Esophagus mucosa (tissue), 1 donor: ENCODE data around the gene HCN2. TPM values are rescaled to one million over a fixed set of nuclear protein-coding genes. Genes with fewer than 3 reads are reported as not detected.
"Not testable (repeated sequence)": the region's sequence is repeated elsewhere in the genome, so short reads cannot be mapped to it uniquely, and the experiment has no call there.

ENCODE experiments used
- ATAC-seq: fragments of 200-7000 bp; cut with Tn5 transposase; one replicate; pipeline ENCODE4 v1.9.1; 2020
- total RNA-seq: library from RNA; stranded (reverse); gene quantifications from one replicate; pipeline ENCODE4 v1.2.4, GENCODE V29; 2023
- donor health status: DM: yes; HTN: yes; CAD: no.

Gene HCN2
- total RNA-seq, 1 donor from 2014 or later = 0.48 TPM

DNA sequence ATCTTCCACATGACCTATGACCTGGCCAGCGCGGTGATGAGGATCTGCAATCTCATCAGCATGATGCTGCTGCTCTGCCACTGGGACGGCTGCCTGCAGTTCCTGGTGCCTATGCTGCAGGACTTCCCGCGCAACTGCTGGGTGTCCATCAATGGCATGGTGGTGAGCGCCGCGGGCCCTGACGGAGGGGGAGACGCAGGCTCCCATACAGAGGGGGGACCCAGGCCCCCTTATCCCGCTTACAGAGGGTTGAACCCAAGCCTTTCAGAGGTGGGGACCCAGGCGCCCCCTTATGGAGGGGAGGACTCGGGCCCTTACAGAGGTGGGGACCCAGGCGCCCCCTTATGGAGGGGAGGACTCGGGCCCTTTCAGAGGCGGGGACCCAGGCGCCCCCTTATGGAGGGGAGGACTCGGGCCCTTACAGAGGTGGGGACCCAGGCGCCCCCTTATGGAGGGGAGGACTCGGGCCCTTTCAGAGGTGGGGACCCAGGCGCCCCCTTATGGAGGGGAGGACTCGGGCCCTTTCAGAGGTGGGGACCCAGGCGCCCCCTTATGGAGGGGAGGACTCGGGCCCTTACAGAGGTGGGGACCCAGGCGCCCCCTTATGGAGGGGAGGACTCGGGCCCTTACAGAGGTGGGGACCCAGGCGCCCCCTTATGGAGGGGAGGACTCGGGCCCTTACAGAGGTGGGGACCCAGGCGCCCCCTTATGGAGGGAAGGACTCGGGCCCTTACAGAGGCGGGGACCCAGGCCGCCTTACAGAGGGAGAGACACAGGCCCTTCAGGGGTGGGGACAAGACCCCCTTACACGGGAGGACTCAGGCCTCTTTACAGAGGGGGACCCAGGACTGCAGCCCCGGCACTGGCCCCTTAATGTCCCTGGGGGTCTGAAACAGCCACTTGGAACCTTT is 15.6 kb downstream of the HCN2 start:
- ATAC-seq = not testable (repeated sequence)

DNA sequence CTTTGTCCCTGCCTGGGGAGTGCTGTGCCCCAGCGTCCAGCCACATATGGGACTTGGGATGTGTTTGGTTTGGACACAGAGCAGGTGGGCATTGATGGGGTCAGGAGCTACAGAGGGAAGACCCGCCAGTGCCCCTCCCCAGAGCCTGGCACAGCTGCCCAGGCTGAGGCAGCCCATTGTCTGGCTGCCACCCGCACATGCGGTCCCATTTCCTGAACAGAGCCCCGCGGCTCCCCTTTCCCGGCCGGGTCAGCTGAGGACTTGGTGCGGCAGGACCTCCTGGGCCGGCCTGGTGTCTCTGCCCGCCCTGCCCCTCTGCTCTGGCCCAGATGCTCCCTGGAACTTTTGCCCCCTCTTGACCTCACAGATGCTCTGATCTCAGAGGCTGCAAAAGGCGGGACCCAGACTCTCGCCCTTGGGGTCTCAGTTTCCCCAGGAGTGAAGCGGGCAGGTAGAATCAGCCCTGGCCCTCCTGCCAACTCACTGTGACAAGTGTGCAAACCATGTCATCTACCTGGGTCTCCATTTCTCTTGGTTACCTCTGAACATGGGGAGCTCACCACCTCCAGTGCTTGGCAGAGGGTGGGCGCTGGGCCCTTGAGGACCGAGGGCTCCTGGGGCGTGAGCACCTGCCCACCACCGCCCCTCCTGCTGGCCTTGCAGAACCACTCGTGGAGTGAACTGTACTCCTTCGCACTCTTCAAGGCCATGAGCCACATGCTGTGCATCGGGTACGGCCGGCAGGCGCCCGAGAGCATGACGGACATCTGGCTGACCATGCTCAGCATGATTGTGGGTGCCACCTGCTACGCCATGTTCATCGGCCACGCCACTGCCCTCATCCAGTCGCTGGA is 17.8 kb downstream of the HCN2 start:
- ATAC-seq = no peak

DNA sequence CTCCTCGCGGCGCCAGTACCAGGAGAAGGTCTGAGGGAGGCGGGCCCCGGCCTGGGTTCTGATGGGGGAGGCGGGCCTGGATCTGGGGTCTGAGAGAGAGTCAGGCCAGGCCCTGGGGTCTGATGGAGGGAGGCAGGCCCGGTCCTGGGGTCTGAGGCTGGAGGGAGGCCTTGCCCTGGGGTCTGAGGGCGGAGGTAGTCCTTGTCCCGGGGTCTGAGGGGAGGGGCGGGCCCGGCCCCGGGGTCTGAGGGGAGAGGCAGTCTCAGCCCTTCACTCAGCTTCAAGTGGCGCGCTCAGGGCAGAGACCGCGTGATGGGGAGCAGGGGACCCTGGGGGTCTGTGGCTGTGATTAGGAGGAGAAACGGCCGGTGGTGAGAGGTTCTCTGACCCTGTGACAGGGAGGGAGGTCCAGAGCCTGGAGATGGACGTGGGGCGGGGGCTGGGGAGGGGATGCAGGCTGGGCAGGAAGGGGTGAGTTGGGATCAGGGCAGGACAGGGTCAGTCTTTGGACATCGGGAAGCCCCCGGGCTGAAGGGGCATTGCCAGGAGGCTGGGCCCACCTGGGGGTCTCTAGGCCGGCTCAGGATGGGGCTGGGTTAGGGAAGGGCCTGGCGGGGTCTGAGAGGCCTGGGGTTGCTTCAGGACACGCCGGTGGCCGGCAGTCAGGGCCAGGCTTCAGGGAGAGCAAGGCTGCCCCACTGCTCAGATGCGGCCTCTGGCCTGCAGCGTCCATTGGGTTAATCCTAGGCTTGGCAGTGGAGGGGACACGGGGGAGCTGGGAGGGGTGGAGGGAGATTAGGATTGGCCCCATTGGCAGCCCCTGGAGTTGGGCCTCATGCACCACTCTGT is 18.7 kb downstream of the HCN2 start:
- ATAC-seq = peak; percentile 3

DNA sequence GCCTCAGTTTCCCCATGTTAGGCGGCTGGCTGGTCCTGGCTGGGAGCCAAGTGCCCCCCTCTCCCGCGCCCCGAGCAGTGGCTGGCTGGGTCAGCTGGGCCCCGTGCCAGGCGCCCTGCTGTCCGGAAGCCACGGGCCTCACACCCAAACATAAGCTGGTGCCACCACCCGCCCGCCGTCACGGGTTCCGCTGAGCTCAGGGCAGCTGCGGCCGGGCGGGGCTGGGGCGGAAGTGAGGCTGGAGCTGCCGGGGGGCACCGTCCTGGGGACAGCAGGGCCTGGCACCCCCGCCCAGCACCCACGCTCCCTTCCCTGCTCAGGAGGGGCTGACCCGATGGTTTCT is 19.3 kb downstream of the HCN2 start:
- peak; percentile 3 for ATAC-seq

DNA sequence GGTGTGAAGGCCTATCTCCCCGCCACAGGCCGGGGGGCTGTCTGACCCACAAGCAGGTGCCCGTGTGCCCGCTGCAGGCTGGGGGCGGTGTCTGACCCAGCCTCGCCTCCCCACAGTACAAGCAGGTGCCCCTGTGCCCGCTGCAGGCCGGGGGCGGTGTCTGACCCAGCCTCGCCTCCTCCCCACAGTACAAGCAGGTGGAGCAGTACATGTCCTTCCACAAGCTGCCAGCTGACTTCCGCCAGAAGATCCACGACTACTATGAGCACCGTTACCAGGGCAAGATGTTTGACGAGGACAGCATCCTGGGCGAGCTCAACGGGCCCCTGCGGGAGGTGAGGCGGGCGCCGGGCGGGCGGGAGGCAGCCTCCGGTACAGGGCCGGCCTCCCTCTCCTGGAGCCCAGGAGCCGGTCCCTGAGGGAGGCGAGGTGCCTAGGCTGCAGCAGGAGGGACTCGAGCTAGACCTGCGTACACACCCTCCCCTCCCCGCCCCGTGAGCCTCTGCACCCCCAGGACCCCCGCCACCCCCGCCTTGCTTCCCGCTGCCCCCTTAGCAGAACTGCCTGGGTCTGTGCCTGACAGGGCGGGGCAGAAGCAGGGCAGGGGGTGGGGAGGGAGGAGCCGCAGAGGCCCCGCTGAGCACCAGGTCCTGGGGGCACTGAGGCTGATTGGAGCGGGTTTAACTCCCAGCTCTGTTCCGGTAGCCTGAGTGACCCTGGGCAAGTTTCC is 20.6 kb downstream of the HCN2 start:
- ATAC-seq = peak; percentile 6

DNA sequence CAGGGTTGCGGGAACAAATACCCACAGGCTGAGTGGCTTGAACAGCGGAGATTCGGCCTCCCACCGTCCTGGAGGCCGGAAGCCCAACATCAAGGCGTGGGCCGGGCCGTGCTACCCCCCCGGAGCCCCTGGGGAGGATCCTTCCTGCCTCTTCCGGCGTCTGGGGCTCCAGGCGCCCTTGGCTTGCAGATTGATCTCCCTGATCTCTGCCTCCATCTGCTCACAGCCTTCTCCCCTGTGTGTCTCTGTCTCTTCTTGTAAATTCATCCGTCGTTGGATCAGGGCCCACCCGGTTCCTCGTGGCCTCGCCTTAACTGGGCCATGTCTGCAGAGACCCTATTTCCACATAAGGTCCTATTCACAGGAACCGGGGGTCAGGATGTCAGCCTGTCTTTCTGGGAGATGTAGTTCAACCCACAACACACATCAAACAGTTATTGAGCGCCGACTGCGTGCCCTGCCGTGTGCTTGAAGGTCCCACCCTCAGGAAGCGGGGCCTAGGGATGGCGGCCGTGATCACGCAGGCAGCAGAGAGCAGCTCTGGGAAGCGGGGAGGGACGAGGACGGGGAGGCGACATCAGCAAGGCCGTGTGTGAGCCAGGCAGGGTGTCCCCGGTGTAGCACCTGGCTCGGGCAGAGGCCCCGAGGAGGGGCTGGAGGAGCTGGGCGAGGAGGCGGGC is 21.3 kb downstream of the HCN2 start:
- ATAC-seq = peak; percentile 14

DNA sequence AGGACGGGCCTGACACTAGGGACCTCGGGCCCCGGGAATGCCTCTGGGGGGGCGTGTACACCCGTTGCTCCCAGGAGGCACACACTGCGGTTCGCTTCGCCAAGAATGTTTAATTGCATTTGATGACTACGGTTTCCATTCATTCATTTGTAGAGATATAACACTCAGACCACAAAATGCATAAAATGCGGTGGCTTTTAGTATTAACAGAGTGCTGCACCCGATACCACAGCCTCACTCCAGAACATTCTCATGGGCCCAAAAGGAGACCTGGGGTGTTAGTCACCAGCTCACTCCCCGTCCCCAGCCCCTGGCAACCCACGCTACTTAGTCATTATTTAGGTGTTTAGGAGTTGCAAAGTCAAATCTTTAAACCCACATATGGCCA is 21.8 kb downstream of the HCN2 start:
- ATAC-seq = no peak

DNA sequence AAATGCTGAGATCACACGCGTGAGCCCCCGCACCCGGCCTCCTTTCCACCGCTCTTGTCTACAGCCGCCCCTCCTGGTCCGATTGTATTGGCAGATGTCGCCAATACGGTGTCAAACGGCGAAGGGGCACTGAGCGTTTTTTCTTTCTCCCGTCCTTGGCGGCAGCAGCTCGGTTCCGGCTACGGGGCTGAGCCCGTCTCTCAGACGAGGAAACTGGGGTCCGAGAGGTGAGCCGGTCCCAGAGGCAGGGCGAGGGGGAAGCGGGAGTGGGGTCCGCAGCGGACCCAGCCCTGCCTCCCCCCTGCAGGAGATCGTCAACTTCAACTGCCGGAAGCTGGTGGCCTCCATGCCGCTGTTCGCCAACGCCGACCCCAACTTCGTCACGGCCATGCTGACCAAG is 23.3 kb downstream of the HCN2 start:
- no peak for ATAC-seq

DNA sequence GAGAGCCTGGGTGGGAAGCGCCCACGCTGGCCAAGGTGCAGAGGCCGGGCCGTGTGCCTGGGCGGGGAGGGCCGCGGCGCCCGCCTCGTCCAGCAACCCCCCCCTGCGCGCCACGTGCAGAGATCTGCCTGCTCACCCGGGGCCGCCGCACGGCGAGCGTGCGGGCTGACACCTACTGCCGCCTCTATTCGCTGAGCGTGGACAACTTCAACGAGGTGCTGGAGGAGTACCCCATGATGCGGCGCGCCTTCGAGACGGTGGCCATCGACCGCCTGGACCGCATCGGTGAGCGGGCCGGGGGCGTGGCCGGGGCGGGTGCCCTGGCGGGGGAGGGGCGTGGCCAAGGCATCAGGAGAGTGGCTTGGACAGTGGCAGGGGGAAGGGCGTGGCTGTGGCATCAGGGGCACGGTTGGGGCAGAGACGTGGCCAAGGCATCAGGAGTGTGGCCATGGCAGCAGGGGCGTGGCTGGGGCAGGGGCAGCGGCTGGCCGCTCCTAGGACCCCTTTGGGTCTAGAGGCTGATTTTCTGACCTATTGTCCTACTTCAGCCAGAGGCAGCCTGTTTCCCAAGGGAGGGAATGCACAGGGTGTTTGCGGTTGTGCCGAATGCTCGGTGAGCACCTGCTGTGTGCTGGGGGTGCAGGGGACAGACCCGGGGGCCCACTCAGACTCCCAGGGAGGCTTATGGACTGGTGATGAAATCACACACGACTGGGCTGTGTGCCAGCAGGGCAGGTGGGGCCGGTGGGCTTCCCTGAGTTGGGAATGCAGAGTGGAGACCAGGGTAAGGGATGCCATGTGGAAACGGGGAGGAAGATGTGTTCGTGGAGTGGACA is 24.3 kb downstream of the HCN2 start:
- no peak for ATAC-seq

DNA sequence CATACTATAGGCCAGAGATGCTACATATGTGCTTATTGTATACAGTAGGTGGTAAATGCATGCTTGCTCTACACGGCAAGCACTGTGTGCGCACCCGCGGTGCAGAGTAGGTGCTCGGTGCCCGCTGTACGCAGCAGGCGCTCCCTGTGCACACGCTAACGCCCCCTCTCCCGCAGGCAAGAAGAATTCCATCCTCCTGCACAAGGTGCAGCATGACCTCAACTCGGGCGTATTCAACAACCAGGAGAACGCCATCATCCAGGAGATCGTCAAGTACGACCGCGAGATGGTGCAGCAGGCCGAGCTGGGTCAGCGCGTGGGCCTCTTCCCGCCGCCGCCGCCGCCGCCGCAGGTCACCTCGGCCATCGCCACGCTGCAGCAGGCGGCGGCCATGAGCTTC is 25.9 kb downstream of the HCN2 start:
- ATAC-seq = no peak

DNA sequence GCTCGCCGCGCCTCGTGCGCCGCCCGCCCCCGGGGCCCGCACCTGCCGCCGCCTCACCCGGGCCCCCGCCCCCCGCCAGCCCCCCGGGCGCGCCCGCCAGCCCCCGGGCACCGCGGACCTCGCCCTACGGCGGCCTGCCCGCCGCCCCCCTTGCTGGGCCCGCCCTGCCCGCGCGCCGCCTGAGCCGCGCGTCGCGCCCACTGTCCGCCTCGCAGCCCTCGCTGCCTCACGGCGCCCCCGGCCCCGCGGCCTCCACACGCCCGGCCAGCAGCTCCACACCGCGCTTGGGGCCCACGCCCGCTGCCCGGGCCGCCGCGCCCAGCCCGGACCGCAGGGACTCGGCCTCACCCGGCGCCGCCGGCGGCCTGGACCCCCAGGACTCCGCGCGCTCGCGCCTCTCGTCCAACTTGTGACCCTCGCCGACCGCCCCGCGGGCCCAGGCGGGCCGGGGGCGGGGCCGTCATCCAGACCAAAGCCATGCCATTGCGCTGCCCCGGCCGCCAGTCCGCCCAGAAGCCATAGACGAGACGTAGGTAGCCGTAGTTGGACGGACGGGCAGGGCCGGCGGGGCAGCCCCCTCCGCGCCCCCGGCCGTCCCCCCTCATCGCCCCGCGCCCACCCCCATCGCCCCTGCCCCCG is 26.5 kb downstream of the HCN2 start:
- ATAC-seq = no peak

DNA sequence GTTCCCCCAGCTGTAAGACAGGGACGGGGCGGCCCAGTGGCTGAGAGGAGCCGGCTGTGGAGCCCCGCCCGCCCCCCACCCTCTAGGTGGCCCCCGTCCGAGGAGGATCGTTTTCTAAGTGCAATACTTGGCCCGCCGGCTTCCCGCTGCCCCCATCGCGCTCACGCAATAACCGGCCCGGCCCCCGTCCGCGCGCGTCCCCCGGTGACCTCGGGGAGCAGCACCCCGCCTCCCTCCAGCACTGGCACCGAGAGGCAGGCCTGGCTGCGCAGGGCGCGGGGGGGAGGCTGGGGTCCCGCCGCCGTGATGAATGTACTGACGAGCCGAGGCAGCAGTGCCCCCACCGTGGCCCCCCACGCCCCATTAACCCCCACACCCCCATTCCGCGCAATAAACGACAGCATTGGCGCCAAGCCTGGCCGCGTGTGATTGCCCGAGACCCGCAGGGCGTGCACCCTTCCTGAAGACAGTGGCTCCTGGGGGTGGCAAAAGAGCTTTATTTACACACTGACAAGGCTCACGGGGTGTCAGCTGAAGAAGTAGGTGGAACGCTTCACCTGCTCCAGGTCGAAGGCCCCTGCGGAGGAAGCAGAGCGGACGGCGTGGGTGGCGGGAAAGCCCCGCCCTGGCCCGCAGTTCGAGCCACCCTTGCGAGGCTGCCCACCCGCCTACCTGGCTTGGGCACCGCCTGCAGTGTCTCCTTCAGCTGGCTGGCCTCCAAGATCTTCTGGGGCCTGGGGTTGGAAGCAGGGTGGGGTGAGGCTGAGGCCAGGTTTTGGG is 27.3 kb downstream of the HCN2 start:
- ATAC-seq = peak; percentile 38

DNA sequence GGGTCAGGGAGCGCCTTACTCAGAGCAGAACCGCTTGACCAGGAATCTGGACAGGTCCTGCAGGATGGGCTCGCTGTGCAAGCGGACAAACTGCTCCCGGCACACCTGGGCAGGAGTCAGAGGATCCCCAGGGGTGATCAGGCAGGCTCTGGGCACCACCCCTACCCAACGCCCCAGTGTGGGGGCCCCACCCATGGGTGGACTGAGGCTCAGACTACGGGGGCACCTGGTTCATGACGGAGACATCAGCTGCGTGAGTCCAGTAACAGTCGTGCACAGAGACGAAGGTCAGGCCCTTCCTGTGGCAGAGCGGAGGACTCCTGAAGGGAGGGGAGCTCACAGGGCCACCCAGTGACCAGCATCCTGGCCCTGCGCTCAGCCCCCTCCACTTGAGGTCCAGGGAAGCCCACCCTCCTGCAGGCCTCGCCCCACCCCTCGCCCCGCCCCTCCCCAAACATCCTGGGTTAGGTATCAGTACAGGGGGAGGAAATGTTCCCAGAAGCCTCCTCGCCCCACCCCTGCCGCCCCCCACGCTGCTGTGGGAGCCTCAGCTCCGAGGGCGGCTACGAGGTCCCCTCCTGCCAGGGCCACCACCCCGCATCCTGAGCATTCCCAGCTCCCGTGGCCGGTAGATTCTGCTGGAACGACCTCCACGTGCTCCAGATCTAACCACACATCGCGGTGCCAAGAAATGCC is 28.0 kb downstream of the HCN2 start:
- ATAC-seq = peak; percentile 66

DNA sequence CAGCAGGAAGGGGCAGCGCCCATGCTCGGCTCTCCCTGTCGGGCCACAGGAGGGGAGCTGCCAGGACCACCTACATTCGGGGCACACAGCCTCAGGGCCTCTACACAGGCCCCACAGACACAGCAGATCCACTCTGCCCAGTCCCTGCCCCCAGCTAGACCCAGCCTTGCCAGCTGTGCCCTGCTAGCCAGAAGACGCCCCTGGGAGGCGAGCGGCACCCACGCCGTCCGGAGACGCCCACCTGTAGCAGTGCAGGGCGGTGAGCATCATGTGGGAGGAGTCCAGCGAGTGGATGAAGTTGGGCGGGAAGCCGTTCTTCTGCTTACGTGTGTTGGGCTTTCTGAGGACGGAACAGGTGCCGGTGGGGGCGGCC is 28.6 kb downstream of the HCN2 start:
- no peak for ATAC-seq

DNA sequence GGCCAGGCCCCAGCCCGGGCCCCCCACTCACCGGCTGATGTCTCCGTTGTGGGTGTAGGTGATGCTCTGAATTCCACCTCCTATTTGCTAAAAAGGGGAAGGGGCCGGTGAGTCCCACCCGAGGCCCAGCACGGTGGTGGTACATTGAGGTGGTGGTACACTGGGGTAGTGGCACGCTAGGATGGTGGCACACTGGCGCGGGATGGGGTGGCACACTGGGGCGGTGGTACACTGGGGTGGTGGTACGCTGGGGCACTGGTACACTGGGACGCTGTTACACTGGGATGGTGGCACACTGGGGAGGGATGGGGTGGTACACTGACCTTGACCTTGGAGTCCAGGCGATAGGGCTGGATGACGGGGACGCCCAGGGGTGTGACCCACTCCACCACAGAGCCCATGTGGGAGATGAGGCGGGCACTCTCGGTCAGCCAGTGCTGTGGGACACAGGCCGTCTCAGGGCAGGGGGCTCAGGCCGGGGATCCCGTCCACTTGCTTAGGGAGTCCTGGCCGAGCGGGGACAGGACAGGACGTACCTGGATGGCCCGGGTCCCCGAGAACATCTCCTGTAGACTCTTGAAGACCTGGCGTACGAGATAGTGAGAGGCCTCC is 29.1 kb downstream of the HCN2 start:
- ATAC-seq = no peak

DNA sequence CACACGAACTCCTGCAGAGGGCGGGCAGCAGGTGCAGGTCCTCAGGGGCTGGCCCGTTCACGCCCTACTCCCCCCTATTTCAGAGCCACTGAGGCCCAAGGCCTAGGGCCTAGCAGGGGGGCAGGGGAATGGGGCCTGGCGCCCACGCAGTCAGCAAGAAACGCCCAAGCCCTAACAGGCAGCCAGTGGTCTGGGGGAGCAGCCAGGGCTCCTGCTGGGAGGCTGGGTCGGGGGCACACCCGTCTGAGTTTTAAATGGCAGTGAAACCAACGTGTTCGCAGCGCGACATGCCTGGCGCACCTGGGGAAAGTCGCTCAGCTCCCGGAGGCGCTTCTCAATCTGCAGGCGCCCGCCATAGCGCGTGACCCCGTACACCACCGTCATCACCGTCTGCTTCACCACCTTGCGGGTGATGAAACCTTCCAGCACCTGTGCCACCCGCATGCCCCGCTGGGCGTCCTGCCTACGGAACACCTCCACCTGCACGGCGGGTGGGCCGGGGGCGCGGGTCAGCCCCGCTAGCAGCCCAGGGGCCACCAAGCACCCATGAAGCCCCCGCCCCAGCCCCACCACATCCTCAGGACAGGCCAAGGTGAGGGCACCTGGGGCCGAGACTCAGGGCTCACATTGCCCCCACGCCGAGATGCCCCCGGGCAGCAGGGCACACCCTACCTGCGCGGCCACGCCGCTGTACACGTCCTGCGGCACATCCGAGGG is 29.8 kb downstream of the HCN2 start:
- ATAC-seq = no peak

DNA sequence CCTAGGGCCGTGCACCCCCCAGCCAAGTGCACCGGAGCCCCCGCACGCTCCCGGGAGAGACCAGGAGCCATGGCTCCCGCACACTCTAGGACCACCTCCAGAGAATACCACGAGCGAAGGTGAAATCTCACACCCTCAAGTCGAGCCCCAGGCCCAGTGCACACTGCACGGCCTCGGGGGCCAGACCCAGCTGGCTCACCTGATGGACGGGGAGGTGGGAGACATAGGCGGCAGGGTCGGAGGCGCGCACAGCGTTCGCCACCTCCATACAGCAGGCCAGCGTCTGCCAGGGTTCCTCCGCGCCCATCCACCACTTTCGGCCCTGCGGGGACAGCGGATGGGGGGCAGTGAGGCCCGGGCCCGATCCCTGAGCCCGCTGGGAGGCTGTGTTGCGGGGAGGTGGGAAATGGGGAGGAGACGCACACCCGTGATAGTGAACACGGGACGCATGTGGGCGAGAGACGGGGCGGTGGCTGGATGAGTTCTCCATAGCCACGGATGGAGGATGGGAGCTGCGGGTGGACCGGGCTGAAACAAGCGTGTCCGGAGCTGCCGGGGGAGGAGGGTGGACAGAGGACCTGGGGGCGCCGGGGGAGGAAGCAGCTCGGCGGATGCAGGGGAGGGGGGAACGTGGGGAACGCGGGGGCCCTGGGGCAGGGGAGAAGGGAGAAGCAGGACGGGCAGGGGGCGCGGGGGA is 30.6 kb downstream of the HCN2 start:
- ATAC-seq = no peak
